ENCODE measurements around the gene MTFMT.

Gene MTFMT

DNA sequence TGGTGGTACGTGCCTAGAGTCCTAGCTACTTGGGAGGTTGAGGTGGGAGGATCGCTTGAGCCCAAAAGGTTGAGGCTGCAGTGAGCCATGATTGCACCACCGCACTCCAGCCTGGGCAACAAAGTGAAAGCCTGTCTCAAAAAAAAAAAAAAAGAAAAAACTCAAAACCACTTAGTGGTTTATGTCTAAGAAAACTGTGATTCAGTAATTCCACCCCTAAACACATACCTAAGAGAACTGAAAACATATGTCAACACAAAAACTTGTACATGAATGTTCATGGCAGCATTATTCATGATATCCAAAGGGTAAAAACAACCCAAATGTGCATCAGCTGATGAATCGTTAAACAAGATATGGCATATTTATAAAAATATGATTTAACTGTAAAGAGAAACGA lies 54.0 kb downstream of the MTFMT start:
- TF ChIP-seq, protein P1, sequence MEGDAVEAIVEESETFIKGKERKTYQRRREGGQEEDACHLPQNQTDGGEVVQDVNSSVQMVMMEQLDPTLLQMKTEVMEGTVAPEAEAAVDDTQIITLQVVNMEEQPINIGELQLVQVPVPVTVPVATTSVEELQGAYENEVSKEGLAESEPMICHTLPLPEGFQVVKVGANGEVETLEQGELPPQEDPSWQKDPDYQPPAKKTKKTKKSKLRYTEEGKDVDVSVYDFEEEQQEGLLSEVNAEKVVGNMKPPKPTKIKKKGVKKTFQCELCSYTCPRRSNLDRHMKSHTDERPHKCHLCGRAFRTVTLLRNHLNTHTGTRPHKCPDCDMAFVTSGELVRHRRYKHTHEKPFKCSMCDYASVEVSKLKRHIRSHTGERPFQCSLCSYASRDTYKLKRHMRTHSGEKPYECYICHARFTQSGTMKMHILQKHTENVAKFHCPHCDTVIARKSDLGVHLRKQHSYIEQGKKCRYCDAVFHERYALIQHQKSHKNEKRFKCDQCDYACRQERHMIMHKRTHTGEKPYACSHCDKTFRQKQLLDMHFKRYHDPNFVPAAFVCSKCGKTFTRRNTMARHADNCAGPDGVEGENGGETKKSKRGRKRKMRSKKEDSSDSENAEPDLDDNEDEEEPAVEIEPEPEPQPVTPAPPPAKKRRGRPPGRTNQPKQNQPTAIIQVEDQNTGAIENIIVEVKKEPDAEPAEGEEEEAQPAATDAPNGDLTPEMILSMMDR (IDR thresholded peaks at IDR 0.05; ENCODE audit: low read length, missing control alignments): no peak
- no peak overlapping the region for H3K4me3 ChIP-seq (replicated peaks; ENCODE audit: low read depth, low read length)
- DNase-seq (ENCODE audit: low read depth): no peak

DNA sequence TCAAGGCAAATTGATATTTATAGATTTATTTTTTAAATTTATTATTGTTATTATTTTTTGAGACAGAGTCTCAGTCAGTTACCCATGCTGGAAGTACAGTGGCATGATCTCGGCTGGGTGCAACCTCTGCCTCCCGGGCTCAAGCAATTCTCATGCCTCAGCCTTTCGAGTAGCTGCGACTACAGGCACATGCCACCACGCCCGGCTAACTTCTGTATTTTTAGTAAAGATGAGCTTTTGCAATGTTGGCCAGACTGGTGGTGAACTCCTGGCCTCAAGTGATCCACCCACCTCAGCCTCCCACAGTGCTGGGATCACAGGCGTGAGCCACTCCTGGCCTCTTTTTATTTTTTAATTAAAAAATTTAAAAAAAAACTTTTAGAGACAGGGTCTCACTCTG lies 58.7 kb downstream of the MTFMT start:
- TF ChIP-seq, protein P1 (IDR thresholded peaks at IDR 0.05; ENCODE audit: low read length, missing control alignments): no peak
- no peak for DNase-seq (ENCODE audit: low read depth)
- H3K4me3 ChIP-seq (replicated peaks; ENCODE audit: low read depth, low read length): no peak overlapping the region

DNA sequence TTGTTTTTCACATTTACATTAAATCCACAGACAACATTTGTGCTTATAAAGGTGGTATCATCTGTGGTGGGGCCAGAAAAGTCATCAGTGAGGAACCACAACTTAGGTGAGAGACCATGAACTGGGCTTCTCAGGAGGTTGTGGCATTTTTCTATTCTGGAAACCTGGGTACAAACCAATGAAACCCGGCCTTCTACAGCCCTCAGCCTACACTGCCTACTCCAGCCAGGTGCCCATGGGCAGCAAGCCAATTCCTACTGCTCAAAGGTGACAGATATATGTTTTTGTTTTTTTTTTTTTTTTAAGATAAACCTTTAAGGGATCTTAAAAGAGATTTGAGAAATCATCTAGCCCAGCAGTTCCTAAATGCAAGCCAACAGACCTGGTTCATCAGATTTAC lies 60.0 kb downstream of the MTFMT start:
- no peak overlapping the region for H3K4me3 ChIP-seq (replicated peaks; ENCODE audit: low read depth, low read length)
- no peak for DNase-seq (ENCODE audit: low read depth)
- TF ChIP-seq, protein P1 (IDR thresholded peaks at IDR 0.05; ENCODE audit: low read length, missing control alignments): no peak

DNA sequence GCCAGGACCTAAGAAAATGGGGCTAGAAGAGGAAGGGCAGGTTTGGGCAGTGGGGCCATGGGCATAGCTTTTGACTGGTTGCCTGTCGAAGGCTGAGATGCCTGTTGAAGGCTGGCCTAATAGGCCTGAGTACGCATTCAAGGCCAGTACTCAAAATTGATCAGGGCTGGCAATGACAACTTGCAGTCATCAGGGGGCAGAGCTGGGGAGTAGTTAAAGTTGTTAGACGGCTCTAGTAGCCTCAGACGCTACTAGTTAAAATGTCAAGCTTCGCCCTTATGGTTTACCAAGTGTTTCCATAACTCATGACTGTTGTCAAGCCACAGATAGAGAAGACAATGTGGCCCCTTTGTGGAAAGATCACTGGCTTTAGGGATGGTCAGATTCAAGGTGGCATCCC lies 68.4 kb downstream of the MTFMT start:
- TF ChIP-seq, protein P1 (IDR thresholded peaks at IDR 0.05; ENCODE audit: low read length, missing control alignments): no peak
- no peak for DNase-seq (ENCODE audit: low read depth)

DNA sequence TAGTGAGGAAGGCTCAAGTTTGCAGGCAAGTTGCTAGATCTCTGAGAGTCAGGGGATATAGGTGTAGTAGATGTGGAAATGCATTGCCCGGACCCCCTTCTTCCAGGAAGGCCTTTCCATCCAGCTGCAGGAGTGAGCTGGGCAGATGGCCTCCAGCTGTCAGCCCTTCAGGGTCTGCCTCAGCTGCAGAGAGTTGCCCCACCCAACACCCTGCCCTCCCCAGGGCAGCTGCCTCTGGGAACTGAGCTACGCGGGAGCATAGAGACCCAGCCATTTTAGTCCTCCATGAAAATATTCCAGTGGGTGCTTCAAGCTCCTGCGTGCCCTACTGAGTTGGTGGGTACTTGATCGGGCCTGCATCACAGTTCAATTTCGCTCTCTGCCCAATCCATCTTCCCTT lies 69.3 kb downstream of the MTFMT start:
- DNase-seq (ENCODE audit: low read depth): no peak
- TF ChIP-seq, protein P1 (IDR thresholded peaks at IDR 0.05; ENCODE audit: low read length, missing control alignments): no peak
- H3K4me3 ChIP-seq (replicated peaks; ENCODE audit: low read depth, low read length): no peak overlapping the region

More for the DNA sequence above, 68.4 kb downstream of the MTFMT start:
- no peak overlapping the region for H3K4me3 ChIP-seq (replicated peaks; ENCODE audit: low read depth, low read length)

DNA sequence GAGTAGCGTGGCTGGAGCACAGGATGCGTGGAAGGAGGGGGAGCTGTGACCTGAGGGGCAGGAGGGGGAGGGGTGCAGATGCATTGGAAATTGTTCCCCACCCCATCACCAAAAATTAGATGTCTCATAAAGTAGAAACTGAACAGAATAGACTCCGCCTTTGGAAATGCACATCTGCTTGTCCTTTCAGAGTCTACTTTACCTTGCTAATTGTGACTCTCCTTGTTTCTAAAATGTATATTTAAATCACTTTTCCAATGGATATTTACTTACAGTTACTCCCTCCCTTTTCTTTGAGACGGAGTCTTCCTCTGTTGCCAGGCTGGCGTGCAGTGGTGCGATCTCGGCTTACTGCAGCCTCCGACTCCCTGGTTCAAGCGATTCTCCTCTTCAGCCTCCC lies 70.3 kb downstream of the MTFMT start:
- no peak overlapping the region for H3K4me3 ChIP-seq (replicated peaks; ENCODE audit: low read depth, low read length)
- DNase-seq (ENCODE audit: low read depth): no peak
- TF ChIP-seq, protein P1 (IDR thresholded peaks at IDR 0.05; ENCODE audit: low read length, missing control alignments): no peak

DNA sequence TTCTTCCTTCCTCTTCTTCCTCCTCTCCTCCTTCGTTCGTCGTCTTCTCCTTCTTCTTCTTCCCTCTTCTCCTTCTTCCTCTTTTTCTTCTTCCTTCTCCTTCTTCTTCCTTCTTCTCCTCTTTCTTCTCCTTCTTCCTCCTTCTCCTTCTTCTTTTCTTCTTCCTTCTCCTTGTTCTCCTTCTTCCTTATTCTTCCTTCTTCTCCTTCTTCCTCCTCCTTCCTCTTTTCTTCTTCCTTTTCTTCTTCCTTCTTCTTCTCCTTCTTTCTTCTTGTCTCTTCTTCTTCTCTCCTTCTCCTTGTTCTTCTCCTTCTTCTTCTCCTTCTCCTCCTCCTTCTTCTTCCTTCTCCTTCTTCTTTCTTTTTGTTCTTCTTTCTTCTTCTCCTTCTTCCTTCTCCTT lies 75.0 kb downstream of the MTFMT start:
- no peak overlapping the region for H3K4me3 ChIP-seq (replicated peaks; ENCODE audit: low read depth, low read length)
- TF ChIP-seq, protein P1 (IDR thresholded peaks at IDR 0.05; ENCODE audit: low read length, missing control alignments): no peak
- DNase-seq (ENCODE audit: low read depth): no peak
